SH-SY5Y (cell line): Measurements from ENCODE around the gene PATJ.

Experiments used
- GATA2 ChIP-seq: IDR thresholded peaks from 2 replicates; pipeline ENCODE4 v1.6.1; 2011; ENCODE audit warnings: mild to moderate bottlenecking, low read depth, low read length
- GATA3 ChIP-seq: IDR thresholded peaks from 2 replicates; pipeline ENCODE4 v1.6.1; 2011; ENCODE audit warnings: low read depth, mild to moderate bottlenecking, low read length, moderate library complexity

GRCh38 chr1:62175568-62176179, 433.4 kb downstream of the PATJ start:
- TF ChIP-seq GATA2: peak; percentile 59; the same call in 1 of the 2 replicates
- no peak for TF ChIP-seq GATA3
